Metanephros (tissue), 1 donor: Measurements from ENCODE around the gene TLE5. TPM values are rescaled to one million over a fixed set of nuclear protein-coding genes. Genes with fewer than 3 reads are reported as not detected.

Experiments
- total RNA-seq: library from RNA; depleted of rRNA; stranded (reverse); fragments of >200 nt; gene quantifications from one replicate; pipeline ENCODE4 v1.2.3, GENCODE V29; 2014

TLE5 gene, protein sequence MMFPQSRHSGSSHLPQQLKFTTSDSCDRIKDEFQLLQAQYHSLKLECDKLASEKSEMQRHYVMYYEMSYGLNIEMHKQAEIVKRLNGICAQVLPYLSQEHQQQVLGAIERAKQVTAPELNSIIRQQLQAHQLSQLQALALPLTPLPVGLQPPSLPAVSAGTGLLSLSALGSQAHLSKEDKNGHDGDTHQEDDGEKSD
- total RNA-seq = 145 TPM

GRCh38 chr19:3062165-3063105 is at the start of gene TLE5:
TSS of gene TLE5 (minus strand) at chr19:3062495. CDS start at chr19:3062200, 295 bp downstream.

DNA sequence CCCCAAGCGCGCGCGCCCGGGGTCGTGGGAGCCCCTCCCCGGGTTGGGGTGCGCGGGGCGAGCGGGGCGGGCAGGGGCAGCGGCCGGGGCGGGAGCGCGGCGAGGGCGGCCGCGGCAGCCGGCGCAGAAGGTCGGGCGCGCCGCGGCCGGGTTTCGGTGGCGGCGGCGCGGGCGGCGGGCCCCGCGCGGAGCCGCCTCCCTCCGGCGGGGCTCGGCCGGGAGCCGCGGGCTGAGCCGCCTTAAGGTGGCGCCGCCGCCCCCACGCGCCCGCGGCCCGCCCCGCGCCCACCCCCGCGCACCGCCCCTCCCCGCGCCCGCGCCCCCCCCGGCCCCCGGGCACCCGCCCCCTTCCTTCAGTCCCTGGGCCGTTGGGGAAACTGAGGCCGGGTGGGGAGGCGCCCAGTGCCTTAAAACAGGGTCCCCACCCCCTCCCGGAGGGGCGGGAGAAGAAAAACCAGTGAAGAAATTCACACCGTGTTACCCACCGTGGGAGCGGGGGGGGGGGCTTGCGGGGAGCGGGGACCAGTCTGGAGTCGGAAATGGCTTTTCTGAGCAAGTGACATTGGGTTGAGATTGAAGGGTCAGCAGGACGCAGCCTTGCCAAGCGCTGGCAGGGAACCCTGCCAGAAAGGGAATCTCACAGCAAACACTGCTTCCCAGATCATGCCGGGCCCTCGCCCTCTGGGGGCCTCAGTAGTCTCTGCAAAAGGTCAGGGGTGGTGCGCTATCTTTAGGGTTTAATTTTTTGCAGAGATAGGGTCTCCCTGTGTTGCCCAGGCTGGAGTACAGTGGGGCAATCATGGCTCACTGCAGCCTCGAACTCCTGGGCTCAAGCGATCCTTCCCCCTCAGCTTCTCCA is 33.0 kb downstream of the TLE5 start, which contains the start of gene TLE2:
Gene TLE2, minus strand, starts transcription at position 216 of the 859 bp plus-strand sequence. CDS start 376 bp downstream, outside the sequence.

Other genes with a start within 250 kb of the TLE5 start
- 9.1 TPM for gene ZNF554, start 242.6 kb downstream of the TLE5 start, total RNA-seq
- gene ZNF555, start 221.0 kb downstream of the TLE5 start, total RNA-seq = 16.7 TPM
- 9.3 TPM for gene ZNF556, start 195.2 kb downstream of the TLE5 start, total RNA-seq
- 6.1 TPM for gene ZNF57, start 161.6 kb downstream of the TLE5 start, total RNA-seq
- gene ZNF77, start 117.5 kb downstream of the TLE5 start, total RNA-seq = 9.3 TPM
- 7.6 TPM for gene TLE6, start 84.9 kb downstream of the TLE5 start, total RNA-seq
- gene TLE2, start 33.2 kb downstream of the TLE5 start, total RNA-seq = 40.8 TPM
- 49.9 TPM for gene GNA11, start 31.9 kb upstream of the TLE5 start, total RNA-seq
- gene GNA15, start 73.5 kb upstream of the TLE5 start, total RNA-seq = 4.7 TPM
- 4.8 TPM for gene S1PR4, start 116.3 kb upstream of the TLE5 start, total RNA-seq
- 27.7 TPM for gene NCLN, start 123.4 kb upstream of the TLE5 start, total RNA-seq
- 0.58 TPM for gene CELF5, start 162.2 kb upstream of the TLE5 start, total RNA-seq